H1 (cell line): ENCODE data around the gene MRM2. TPM values are rescaled to one million over a fixed set of nuclear protein-coding genes. Genes with fewer than 3 reads are reported as not detected.

ENCODE experiments used
- CTCF ChIA-PET: fragments of 300-600 bp; sonication (Branson Sonifier 250); formaldehyde crosslinking; loops from one replicate; lab custom pipeline; 2021; ENCODE audit not compliant: partially characterized antibody; lab: Charles Lee
- POLR2A ChIA-PET: fragments of 300-600 bp; sonication (Branson Sonifier 250); formaldehyde crosslinking; loops from one replicate; lab custom pipeline; 2021; ENCODE audit warnings: inconsistent platforms; ENCODE audit not compliant: partially characterized antibody; lab: Charles Lee
- DNase-seq, 2 experiments: peaks; one replicate each; pipeline versions ENCODE4 v3.0.0 to v3.0.0-alpha.2; 2010 to 2022; ENCODE audit warnings: low spot score in 2 of 2, low read depth in 1 of 2, mixed read lengths in 1 of 2
- FAIRE-seq: peaks from 2 replicates; lab custom pipeline; 2011; peaks lifted over from hg19 to GRCh38; lab: Jason Lieb, UNC
- H2AFZ ChIP-seq: 2 replicates; pipeline ENCODE4 v1.8.1; 2012; ENCODE audit warnings: low read length, inconsistent platforms
- H2AK5ac ChIP-seq: 2 replicates; pipeline ENCODE4 v1.6.1; 2013; ENCODE audit warnings: low read depth, low read length
- H2BK120ac ChIP-seq: replicated peaks from 2 replicates; pipeline ENCODE3; 2013; ENCODE audit warnings: low read depth, low read length, inconsistent platforms
- H2BK12ac ChIP-seq: 2 replicates; pipeline ENCODE4 v1.6.1; 2013; ENCODE audit warnings: low read depth, low read length
- H2BK15ac ChIP-seq: 2 replicates; pipeline ENCODE4 v1.6.1; 2013; ENCODE audit warnings: low read length
- H2BK20ac ChIP-seq: 2 replicates; pipeline ENCODE4 v1.6.1; 2013; ENCODE audit warnings: low read length
- H2BK5ac ChIP-seq: 2 replicates; pipeline ENCODE4 v1.6.1; 2013; ENCODE audit warnings: low read depth, low read length
- H3K14ac ChIP-seq: 2 replicates; pipeline ENCODE4 v1.6.1; 2013; ENCODE audit warnings: inconsistent platforms; ENCODE audit not compliant: insufficient read length
- H3K18ac ChIP-seq: 2 replicates; pipeline ENCODE4 v1.6.1; 2013; ENCODE audit warnings: low read length; ENCODE audit errors: extremely low read depth
- H3K23ac ChIP-seq: 2 replicates; pipeline ENCODE4 v1.6.1; 2013; ENCODE audit warnings: inconsistent platforms; ENCODE audit not compliant: insufficient read length
- H3K23me2 ChIP-seq: 2 replicates; pipeline ENCODE4 v1.6.1; 2013; ENCODE audit warnings: low read depth, low read length
- H3K27ac ChIP-seq: 2 replicates; pipeline ENCODE4 v1.6.1; 2011; ENCODE audit warnings: low read depth, low read length, inconsistent platforms
- H3K27me3 ChIP-seq, 4 experiments: replicated peaks in 1 of 4; 1 replicate in 1 of 4; 2 replicates in 3 of 4; pipeline versions ENCODE4 v1.6.1 to v1.8.1; 2011 to 2013; ENCODE audit warnings: low read length in 3 of 4, mild to moderate bottlenecking in 3 of 4, inconsistent platforms in 2 of 4, mixed read lengths in 2 of 4, moderate library complexity in 1 of 4; ENCODE audit not compliant: control insufficient read depth in 3 of 4, insufficient read depth in 3 of 4; ENCODE audit errors: extremely low read depth in 1 of 4
- H3K36me3 ChIP-seq, 4 experiments: 2 replicates each; pipeline versions ENCODE4 v1.6.1 to v1.8.1; 2011 to 2013; ENCODE audit warnings: mild to moderate bottlenecking in 4 of 4, low read length in 3 of 4, moderate library complexity in 2 of 4, control low read depth in 1 of 4, inconsistent platforms in 1 of 4; ENCODE audit not compliant: insufficient read depth in 4 of 4, control insufficient read depth in 2 of 4
- H3K4ac ChIP-seq: replicated peaks from 2 replicates; pipeline ENCODE3; 2013; ENCODE audit warnings: low read length, low read depth, mixed read lengths, inconsistent platforms; ENCODE audit not compliant: insufficient read length
- H3K4me1 ChIP-seq, 4 experiments: replicated peaks in 1 of 4; 1 replicate in 1 of 4; 2 replicates in 3 of 4; pipeline versions ENCODE4 v1.6.1 to v1.8.1; 2011 to 2013; ENCODE audit warnings: low read length in 3 of 4, inconsistent platforms in 2 of 4, mixed read lengths in 1 of 4; ENCODE audit not compliant: insufficient read depth in 4 of 4, control insufficient read depth in 3 of 4
- H3K4me2 ChIP-seq, 2 experiments: 2 replicates each; pipeline versions ENCODE4 v1.6.1 to v1.8.1; 2011 to 2013; ENCODE audit warnings: low read depth in 2 of 2, low read length in 2 of 2, control low read depth in 1 of 2, inconsistent platforms in 1 of 2, mild to moderate bottlenecking in 1 of 2; ENCODE audit not compliant: insufficient read depth in 1 of 2
- H3K4me3 ChIP-seq, 4 experiments: fragments of 200-600, 300-600 bp in 1 of 4; sonication (generic), shearing (Covaris generic), sonication (Bioruptor Twin) in 1 of 4; 2 replicates each; pipeline versions ENCODE4 v1.5.1 to v1.8.1; 2011 to 2016; ENCODE audit warnings: low read length in 4 of 4, low read depth in 3 of 4, control low read depth in 2 of 4, inconsistent platforms in 2 of 4, mild to moderate bottlenecking in 2 of 4, mixed read lengths in 1 of 4, moderate library complexity in 1 of 4; ENCODE audit not compliant: insufficient read depth in 2 of 4; ENCODE audit errors: extremely low read depth in 1 of 4
- H3K56ac ChIP-seq: replicated peaks from 2 replicates; pipeline ENCODE3; 2013; ENCODE audit warnings: low read depth, mild to moderate bottlenecking, mixed read lengths, low read length, inconsistent platforms; ENCODE audit not compliant: insufficient read length
- H3K79me1 ChIP-seq: 2 replicates; pipeline ENCODE4 v1.6.1; 2013; ENCODE audit warnings: low read depth, low read length, control low read depth
- H3K79me2 ChIP-seq, 2 experiments: 2 replicates each; pipeline versions ENCODE4 v1.6.1 to v1.8.1; 2012 to 2013; ENCODE audit warnings: low read length in 2 of 2, mild to moderate bottlenecking in 2 of 2, inconsistent platforms in 1 of 2; ENCODE audit not compliant: insufficient read depth in 2 of 2, control insufficient read depth in 1 of 2
- H3K9ac ChIP-seq, 4 experiments: replicated peaks in 1 of 4; 1 replicate in 1 of 4; 2 replicates in 3 of 4; pipeline versions ENCODE4 v1.6.1 to v1.8.1; 2011 to 2013; ENCODE audit warnings: low read depth in 3 of 4, low read length in 3 of 4, control low read depth in 2 of 4, mild to moderate bottlenecking in 2 of 4, moderate library complexity in 2 of 4, inconsistent platforms in 1 of 4; ENCODE audit errors: extremely low read depth in 1 of 4
- H3K9me3 ChIP-seq, 2 experiments: 2 replicates each; pipeline versions ENCODE4 v1.6.1 to v1.8.1; 2012 to 2013; ENCODE audit warnings: mild to moderate bottlenecking in 2 of 2, moderate library complexity in 2 of 2, control low read depth in 1 of 2, inconsistent platforms in 1 of 2, low read depth in 1 of 2, low read length in 1 of 2, mixed read lengths in 1 of 2; ENCODE audit not compliant: insufficient read depth in 2 of 2
- H4K20me1 ChIP-seq, 2 experiments: replicated peaks in 1 of 2; 2 replicates each; pipeline versions ENCODE3 to v1.8.1; 2011 to 2013; ENCODE audit warnings: inconsistent platforms in 2 of 2, low read length in 2 of 2, mild to moderate bottlenecking in 1 of 2; ENCODE audit not compliant: insufficient read depth in 2 of 2, control insufficient read depth in 1 of 2
- H4K5ac ChIP-seq: 2 replicates; pipeline ENCODE4 v1.6.1; 2013; ENCODE audit warnings: low read length, low read depth, mixed read lengths, inconsistent platforms; ENCODE audit not compliant: insufficient read length
- H4K8ac ChIP-seq: 2 replicates; pipeline ENCODE4 v1.8.0; 2013; ENCODE audit warnings: mild to moderate bottlenecking, moderate library complexity, low read length, inconsistent platforms; ENCODE audit not compliant: insufficient read depth; ENCODE audit errors: extremely low read depth
- H4K91ac ChIP-seq: replicated peaks from 2 replicates; pipeline ENCODE3; 2013; ENCODE audit warnings: low read length, mixed read lengths, inconsistent platforms; ENCODE audit not compliant: insufficient read length
- ASH2L ChIP-seq: fragments of 200-600, 300-600 bp; sonication (generic); IDR thresholded peaks from one replicate; pipeline ENCODE4 v1.7.1; 2017; ENCODE audit warnings: low read length
- CEBPB ChIP-seq: IDR thresholded peaks from 2 replicates; pipeline ENCODE4 v1.6.1; 2012; ENCODE audit warnings: low read depth, low read length
- CHD2 ChIP-seq: IDR thresholded peaks from 2 replicates; pipeline ENCODE4 v1.6.1; 2012; ENCODE audit warnings: low read length, improper control_type of control experiment
- JUN ChIP-seq: IDR thresholded peaks from 2 replicates; pipeline ENCODE4 v1.6.1; 2011; ENCODE audit warnings: low read depth, mild to moderate bottlenecking, improper control_type of control experiment, low read length
- MAFK ChIP-seq: IDR thresholded peaks from 2 replicates; pipeline ENCODE4 v1.6.1; 2012; ENCODE audit warnings: low read depth, mild to moderate bottlenecking, improper control_type of control experiment, low read length
- NANOG ChIP-seq: IDR thresholded peaks from 2 replicates; pipeline ENCODE4 v1.6.1; 2011; ENCODE audit warnings: low read length, low read depth, mild to moderate bottlenecking, inconsistent platforms; ENCODE audit not compliant: insufficient read depth, poor library complexity, severe bottlenecking
- NRF1 ChIP-seq: IDR thresholded peaks from 2 replicates; pipeline ENCODE4 v1.6.1; 2011; ENCODE audit warnings: mild to moderate bottlenecking, low read depth, low read length, improper control_type of control experiment
- RBBP5 ChIP-seq: IDR thresholded peaks from 2 replicates; pipeline ENCODE4 v1.7.1; 2012; ENCODE audit warnings: low read depth, mild to moderate bottlenecking, inconsistent platforms, low read length, moderate library complexity, borderline replicate concordance
- RFX5 ChIP-seq: IDR thresholded peaks from 2 replicates; pipeline ENCODE4 v1.6.1; 2011; ENCODE audit warnings: low read depth, low read length, improper control_type of control experiment, borderline replicate concordance
- SP2 ChIP-seq: IDR thresholded peaks from 2 replicates; pipeline ENCODE4 v1.6.1; 2012; ENCODE audit warnings: mild to moderate bottlenecking, low read length, inconsistent platforms
- WGBS, 2 experiments: shearing (Covaris generic) in 1 of 2; methylation state at CpG; one replicate each; pipeline versions ENCODE4 v1.1.6 to v1.1.7; 2013 to 2015; ENCODE audit warnings: low lambda C conversion rate in 2 of 2, mixed read lengths in 2 of 2, inconsistent platforms in 1 of 2, low coverage in 1 of 2, missing lambda C conversion rate in 1 of 2; ENCODE audit not compliant: insufficient replicate concordance in 2 of 2, insufficient coverage in 1 of 2, insufficient read length in 1 of 2; ENCODE audit errors: extremely low coverage in 1 of 2, missing lambda C conversion rate in 1 of 2; 5-methylcytosine and 5-hydroxymethylcytosine counted together
- polyA plus RNA-seq, 7 experiments: library from polyadenylated mRNA; depleted of rRNA in 3 of 7; stranded (reverse) in 5 of 7; unstranded in 2 of 7; fragments of >200 nt in 5 of 7; fragments of 200-250 nt in 2 of 7; gene quantifications; 1 replicate in 5 of 7; 2 replicates in 1 of 7; 4 replicates in 1 of 7; pipeline versions ENCODE4 v1.2.1 to v1.2.3, GENCODE V29; 2011 to 2013; ENCODE audit warnings: missing spikeins in 2 of 7, mixed read lengths in 2 of 7
- total RNA-seq: library from RNA; stranded (reverse); fragmentation: NEBNext Ultra II Directional; extraction: Animal tissue kit (Norgen Biotek cat#: 25700); gene quantifications from 2 replicates; pipeline ENCODE4 v1.2.1, GENCODE V29; 2021

The MRM2 gene
- total and polyA plus RNA-seq, 2 of the 8 experiments (the other 6 are each of a cell fraction or from before 2014, with no cell fraction given), result 17.2 to 38.6 TPM

DNA sequence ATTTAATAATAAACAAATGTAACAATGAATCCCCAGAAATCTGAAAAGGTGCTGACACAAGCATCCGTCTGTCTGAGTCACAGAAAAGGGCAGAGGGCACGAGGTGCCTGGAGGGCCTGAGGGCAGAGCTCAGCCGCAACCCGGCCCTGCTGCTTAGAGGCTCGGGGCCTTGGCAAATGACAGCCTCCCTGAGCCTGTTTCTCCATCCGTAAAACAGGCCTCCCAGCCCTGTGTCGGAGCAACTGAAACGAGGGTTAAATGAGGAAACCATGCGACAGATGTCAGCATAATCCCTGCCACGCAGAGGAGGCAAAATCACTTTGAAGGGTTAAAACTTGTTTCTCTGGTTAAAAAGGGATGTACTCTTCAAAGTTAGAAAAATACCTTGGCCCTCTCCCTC lies 24.9 kb upstream of the MRM2 start:
- Histone ChIP-seq H3K4me3 (no peak overlapping the region), H4K91ac (no peak overlapping the region), H3K36me3 (peaks cover 0 to 14% (median 5%) of the 10 kb centered on the region in 4 experiments; a peak in 3 of 8 replicates), H3K4me2 (no peak overlapping the region), H3K23ac (no peak overlapping the region), H3K4me1 (peaks cover 0 to 12% (median 6%) of the 10 kb centered on the region in 4 experiments; a peak in 6 of 7 replicates), H3K18ac (no peak overlapping the region), H2BK5ac (no peak overlapping the region), H3K9ac (no peak overlapping the region), H3K56ac (no peak overlapping the region), H2AK5ac (no peak overlapping the region), H3K4ac (no peak overlapping the region), H2BK12ac (no peak overlapping the region)
- no peak for FAIRE-seq
- no peak for TF ChIP-seq NANOG
- TF ChIP-seq JUN, result no peak
- TF ChIP-seq NRF1, result no peak
- TF ChIP-seq SP2, result no peak
- no peak for TF ChIP-seq MAFK
- TF ChIP-seq ASH2L, result no peak
- no peak for TF ChIP-seq RBBP5
- no peak for TF ChIP-seq CHD2
- TF ChIP-seq CEBPB, result no peak
- TF ChIP-seq RFX5, result no peak
- TF ChIP-seq, all 59 proteins: peak for 0
- Histone ChIP-seq H3K79me1 (no peaks in the 10 kb centered on the region; the same call in 1 of the 2 replicates), H3K23me2 (no peaks in the 10 kb centered on the region), H4K8ac (no peak overlapping the region), H3K14ac (no peak overlapping the region), H2AFZ (no peak overlapping the region), H2BK20ac (no peak overlapping the region), H3K9me3 (no peaks in the 10 kb centered on the region; a peak in 1 of 4 replicates), H3K27me3 (no peaks in the 10 kb centered on the region), H3K79me2 (no peaks in the 10 kb centered on the region), H4K20me1 (peaks cover 0 to 2% of the 10 kb centered on the region in 2 experiments), H2BK15ac (no peak overlapping the region), H2BK120ac (no peak overlapping the region), H4K5ac (no peak overlapping the region), H3K27ac (no peak overlapping the region)
- ChIA-PET POLR2A (interaction anchor here (1.9 kb wide), 1 partner anchor 89 kb away, joined by 4 read pairs; no protein-coding TSS in a partner anchor), CTCF (no interaction called here)
- WGBS, 2 experiments, result 71% methylated on average over 10 of the region's 10 CpGs; no CpG with 5 or more reads in 1 of the 2 experiments
- DNase-seq, result no peak
